ENCODE measurements around the gene SLC25A29.

DNA sequence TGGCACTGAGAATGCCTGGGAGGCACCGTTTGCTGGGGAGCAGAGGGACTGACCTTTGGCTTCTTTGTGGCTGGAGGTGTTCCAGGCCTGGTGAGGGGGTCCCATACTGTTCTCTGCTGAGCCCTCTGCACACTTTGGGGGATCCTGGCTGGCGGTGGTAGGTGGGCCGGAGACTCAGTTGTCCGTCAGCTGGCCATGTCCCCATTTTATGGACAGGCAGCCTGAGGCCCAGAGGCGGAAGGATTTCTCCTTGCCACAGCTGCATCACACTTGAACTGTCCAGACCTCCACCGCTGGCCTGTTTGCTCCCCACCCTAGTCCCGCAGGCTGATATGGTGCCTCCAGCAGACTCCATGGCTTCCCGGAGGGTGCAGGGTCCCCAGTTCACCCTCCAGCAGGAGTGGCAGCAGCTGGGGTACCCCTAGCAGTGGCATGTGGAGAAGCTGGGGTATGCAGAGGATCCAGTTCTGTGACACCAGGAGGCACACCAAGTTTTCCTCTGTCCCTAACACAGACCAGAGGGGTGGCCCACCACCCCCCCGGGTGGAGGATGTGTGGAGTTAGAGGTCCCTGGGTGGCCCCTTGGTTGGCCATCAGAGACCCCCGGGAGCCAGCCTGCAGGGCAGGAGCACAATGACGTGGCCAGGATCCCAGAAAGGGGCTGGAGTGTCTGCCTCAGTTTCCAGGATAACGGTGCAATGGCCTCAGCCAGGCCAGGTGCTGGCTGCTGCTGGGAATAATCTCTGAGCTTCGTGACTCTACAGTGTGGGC is 14.8 kb downstream of the SLC25A29 start:
- TF ChIP-seq, protein P1, sequence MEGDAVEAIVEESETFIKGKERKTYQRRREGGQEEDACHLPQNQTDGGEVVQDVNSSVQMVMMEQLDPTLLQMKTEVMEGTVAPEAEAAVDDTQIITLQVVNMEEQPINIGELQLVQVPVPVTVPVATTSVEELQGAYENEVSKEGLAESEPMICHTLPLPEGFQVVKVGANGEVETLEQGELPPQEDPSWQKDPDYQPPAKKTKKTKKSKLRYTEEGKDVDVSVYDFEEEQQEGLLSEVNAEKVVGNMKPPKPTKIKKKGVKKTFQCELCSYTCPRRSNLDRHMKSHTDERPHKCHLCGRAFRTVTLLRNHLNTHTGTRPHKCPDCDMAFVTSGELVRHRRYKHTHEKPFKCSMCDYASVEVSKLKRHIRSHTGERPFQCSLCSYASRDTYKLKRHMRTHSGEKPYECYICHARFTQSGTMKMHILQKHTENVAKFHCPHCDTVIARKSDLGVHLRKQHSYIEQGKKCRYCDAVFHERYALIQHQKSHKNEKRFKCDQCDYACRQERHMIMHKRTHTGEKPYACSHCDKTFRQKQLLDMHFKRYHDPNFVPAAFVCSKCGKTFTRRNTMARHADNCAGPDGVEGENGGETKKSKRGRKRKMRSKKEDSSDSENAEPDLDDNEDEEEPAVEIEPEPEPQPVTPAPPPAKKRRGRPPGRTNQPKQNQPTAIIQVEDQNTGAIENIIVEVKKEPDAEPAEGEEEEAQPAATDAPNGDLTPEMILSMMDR (IDR thresholded peaks at IDR 0.05), result no peak
- TF ChIP-seq SREBF2 (IDR thresholded peaks at IDR 0.05), result no peak

Measured in A549 (cell line).